Endometrium (tissue), 2 donors: ENCODE measurements around the gene SPDYE1.
"Not testable (repeated sequence)": the region's sequence is repeated elsewhere in the genome, so short reads cannot be mapped to it uniquely, and the experiment has no call there.

Source experiments
- FAIRE-seq: peaks from 2 replicates; lab custom pipeline; 2012; peaks lifted over from hg19 to GRCh38; lab: Jason Lieb, UNC
- donor health status: control.
- donor health status: control.

SPDYE1 gene

DNA sequence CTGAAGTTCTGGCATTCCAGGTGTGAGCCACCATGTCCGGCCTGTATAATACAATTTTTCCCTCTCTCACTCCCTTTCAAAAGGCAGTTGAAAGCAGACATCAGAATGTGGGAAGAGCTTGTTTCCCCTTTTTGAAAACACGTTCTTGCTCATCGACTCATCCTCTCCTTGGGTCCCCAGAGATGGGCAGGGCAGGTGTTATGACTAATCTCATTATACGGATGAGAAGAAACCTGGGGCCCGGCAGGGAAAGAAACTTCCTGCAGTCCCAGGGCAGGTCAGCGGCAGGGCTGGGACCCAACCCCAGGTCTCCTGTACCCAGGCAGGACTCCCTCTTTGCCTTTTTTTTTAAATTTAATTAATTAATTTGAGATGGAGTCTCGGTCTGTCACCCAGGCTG is 4.8 kb upstream of the SPDYE1 start:
- not testable (repeated sequence) for FAIRE-seq

DNA sequence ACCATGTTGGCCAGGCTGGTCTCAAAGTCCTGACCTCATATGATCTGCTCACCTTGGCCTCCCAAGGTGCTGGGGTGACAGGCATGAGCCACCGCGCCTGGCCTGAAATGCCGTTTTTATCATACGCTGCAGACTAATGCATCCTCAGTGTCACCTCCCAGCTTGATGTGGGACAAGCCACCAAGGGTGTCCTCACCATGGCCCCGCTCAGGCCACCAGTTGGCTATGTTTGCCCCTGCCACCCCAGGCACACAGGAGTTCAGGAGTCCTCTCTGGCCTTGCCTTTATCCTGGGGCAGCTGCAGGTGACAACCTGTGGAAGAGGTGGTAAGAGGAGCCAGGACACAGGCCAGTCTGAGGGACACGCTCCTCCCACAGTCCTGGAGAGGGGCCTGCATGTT is 3.0 kb upstream of the SPDYE1 start:
- not testable (repeated sequence) for FAIRE-seq

DNA sequence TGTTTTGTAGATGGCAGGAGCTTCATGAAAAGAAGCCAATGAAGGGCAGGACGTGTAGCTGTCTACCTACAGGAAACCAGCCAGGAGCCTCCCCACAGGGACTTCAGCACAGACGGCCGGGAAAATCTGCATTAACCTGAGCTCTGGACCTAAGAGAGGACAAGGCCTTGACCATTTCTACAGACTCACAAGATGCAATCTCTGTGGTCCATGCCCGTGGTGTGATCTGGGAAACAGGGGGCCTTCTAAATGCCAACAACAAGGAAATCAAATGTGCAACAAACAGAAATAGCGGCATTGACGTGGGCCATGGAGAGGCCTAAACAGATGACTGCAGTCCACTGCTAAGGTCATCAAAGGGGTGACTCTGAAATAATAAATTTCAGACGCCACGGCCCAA is 14.4 kb downstream of the SPDYE1 start:
- FAIRE-seq = not testable (repeated sequence)

DNA sequence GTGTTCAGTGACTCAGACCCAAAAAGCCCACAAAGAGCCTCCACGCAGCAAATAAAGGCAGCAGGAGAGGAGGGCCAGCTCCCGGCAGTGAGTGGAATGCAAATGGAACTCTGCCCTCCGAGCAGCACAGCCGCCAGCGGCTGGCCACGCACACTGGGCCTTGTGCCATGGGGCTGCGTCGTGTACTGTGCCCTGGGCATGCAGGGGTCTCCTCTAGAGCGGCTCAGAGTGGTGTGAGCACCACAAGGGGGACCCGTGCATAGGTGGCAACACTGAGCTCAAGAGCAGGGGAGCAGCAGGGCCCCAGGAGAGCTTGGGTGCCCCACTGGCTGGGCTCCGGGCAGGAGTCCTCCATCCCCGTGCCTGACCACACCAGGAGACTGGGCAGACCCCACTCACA is 17.4 kb downstream of the SPDYE1 start:
- FAIRE-seq = not testable (repeated sequence)

DNA sequence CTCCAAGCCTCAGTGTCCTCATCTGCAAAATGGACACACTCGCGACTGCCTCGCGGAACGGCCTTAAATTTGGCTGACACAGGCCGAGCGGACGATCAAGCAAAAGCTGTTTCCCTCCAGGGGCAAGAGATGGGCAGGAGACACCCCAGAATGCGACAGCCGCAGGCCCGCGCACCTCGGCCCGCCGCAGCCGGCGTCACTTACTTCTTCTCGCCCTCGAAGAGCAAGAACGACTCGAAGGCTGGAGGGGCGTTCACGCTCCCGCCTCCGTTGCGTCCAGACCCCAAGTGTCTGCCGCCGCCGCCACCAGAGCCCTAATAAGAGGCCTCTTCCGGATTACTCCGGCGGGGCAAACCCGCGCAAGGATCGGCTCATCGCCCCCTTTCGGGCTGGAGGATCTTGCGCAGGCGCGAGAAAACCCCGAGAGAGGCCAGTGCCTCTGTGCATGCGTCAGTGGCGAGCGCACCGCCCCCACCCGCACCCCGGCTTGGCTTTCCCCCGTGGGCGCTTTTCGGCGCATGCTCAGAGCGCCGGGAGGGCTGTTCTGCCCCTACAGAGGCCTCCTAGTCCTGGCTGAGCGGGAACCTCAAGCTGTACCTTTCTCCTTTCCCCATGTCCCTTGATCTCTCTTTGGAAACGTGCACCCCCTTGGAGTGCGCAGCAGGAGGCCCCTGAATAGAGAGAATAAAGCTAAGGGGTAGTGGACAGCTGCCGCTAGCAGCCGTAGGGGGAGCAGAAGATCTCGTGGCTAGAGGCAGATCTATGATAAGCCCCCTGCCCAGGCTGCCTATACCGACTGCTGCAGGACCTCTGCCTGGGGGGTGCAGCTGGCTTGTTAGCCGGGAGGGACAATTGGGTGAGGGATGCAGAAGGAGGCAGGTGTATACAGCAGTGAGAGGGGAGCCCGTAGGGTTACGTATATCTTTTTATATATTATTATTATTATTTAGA is 21.4 kb downstream of the SPDYE1 start:
- not testable (repeated sequence) for FAIRE-seq

DNA sequence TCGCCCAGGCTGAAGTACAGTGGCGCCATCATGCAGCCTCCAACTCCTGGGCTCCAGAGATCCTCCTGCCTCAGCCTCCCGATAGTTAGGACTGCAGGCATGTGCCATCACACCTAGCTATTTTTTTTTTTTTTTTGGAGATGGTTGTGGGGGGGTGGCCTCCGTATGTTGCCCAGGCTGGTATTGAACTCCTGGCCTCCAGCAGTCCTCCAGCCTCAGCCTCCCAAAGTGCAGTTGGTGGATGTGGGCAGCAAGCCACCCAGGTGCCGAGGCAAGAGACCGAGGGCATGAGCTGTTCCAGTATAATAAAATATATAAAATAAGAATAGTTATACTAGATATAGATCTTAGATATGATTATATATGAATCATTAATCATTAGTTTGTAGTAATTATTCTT is 22.1 kb downstream of the SPDYE1 start:
- not testable (repeated sequence) for FAIRE-seq

DNA sequence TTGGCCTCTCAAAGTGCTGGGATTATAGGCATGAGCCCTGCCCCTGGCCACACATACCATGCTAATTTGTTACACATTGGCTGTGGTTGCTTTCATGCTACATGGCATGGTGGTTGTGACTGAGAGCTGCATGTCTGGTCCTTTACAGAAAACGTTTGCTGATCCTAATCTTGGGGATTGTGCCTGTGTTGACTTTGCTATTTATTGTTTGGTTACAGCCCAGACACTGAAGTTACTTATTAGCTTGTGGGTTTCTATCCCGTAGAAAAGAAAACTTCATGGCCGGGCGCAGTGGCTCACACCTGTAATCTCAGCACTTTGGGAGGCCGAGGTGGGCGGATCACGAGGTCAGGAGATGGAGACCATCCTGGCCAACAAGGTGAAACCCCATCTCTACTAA is 24.4 kb downstream of the SPDYE1 start:
- not testable (repeated sequence) for FAIRE-seq

DNA sequence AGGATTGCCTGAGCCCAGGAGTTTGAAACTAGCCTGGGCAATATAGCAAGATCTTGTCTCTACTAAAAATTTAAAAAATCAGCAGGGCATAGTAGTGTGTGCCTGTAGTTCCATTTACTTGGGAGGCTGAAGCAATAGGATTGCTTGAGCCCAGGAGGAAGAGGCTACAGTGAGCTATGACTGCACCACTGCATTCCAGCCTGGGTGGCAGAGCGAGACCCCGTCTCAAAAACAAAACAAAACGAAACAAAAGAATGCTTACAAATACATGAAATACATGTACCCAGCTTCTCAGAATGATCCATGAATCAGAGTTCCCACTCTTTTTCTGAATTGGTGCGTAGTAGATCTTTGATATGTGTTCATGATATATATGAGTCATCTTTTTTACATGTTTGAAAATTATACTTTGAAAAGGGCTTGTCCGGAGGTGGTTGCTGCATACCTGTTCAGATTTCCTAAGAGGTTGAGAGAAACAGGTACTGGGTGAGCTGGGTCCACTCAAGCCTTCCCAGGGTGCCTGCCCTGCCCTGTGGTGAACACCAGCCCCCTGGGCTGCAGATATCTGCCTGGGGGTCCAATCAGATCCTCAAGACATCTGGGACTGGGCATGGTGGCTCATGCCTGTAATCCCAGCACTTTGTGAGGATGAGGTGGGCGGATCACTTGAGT is 25.2 kb downstream of the SPDYE1 start:
- not testable (repeated sequence) for FAIRE-seq

DNA sequence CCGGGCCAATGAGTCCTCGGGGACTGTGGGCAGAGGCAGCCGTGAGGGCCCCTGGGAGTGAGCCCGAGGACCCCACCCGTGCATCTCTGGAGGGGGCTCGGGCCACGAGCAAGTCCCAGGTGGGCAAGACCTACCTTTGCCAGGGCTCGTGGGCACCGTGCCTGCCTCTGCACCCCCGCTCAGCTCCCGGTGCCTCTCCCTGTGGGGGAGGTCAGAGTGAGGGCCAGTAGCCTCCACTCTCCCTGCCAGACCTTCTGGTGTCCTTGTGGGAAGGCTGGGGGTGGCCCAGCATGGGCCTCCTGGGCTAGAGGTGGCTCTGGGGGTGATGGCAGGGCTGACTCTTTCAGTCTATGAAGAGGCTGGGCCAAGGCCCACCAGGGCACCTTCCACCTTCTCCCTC is 31.7 kb downstream of the SPDYE1 start:
- not testable (repeated sequence) for FAIRE-seq

DNA sequence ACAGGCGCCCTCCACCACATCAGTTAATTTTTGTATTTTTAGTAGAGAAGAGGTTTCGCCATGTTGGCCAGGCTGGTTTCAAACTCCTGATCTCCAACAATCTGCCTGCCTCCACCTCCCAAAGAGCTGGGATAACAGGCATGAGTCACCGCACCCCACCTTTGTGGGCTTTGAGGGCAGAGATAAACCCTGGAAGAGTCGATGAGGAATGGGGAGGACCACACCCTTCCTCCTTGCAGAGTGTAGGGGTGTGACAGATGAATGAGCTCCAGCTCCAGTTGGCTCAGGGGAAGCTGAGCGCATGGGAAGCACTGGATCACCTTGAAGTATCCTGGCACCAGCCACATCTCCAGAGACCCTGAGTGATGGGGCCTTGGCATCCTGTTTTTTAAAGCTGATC is 32.3 kb downstream of the SPDYE1 start:
- not testable (repeated sequence) for FAIRE-seq

DNA sequence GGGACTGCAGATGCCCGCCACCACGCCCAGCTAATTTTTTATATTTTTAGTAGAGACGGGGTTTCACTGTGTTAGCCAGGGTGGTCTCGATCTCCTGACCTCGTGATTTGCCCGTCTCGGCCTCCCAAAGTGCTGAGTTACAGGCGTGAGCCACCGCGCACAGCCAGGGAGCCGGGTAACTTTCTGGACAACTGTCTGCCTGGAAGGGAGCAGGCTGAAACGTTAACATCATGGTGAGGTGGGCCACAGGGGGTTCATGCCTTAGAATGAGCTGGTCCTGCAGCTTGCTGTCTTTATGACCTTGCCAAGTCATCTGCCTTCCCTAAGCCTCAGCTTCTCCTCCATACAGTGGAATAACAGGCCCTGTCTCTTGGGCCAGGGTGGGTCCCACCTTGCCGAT is 33.6 kb downstream of the SPDYE1 start:
- not testable (repeated sequence) for FAIRE-seq

DNA sequence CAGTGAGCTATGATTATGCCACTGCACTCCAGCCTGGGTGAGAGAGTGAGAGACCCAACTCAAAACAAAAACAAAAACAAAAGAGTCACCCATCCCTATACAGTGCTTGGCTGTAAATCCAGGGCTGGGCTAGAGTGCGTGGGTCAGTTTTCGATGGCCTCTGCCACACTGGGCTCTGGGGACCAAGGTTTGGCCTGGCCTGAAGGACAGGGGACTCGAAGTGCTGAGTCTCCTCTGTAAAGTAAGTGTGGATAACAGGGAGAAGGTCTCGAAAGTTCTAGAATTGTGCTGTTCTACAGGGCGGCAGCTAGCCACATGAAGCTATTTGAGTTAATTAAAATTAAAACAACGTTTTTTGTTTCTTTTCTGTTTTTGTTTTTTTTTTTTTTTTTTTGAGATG is 34.3 kb downstream of the SPDYE1 start:
- not testable (repeated sequence) for FAIRE-seq

DNA sequence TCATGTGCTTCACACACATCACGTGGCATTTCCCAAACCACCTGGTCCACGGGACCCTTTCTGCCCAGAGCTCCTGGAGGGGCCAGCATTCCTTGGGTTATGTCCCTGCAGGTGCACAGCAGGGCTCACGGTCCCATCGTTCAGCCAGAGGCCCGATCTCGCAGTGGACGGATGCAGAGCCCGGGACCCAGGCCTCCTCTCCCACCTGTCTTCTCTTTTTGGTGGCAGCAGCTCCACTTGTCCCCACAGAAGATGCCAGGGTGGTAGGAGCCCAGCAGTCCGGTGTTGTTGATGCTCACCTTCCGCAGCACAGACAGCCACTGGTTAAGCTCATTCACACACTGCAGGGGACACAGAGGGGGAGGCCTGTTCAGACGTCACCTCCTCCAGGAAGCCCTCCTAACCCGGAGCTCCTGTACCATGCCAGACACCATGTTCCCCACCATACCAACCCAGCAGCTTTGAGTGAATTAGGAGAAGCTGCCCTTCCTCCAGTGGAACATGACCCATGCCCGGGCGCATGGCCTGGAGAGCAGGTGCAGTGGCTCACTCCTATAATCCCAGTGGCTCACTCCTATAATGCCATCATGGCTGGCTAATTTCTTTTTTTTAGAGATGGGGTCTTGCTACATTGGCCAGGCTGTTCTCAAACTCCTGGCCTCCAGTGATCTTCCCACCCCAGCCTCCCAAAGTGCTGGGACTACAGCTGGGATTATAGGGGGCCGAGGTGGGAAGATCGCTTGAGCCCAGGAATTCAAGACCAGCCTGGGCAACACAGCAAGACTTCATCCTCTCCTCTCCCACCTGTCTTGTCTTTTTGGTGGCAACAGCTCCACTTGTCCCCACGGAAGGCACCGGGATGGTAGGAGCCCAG is 36.5 kb downstream of the SPDYE1 start:
- FAIRE-seq = not testable (repeated sequence)

DNA sequence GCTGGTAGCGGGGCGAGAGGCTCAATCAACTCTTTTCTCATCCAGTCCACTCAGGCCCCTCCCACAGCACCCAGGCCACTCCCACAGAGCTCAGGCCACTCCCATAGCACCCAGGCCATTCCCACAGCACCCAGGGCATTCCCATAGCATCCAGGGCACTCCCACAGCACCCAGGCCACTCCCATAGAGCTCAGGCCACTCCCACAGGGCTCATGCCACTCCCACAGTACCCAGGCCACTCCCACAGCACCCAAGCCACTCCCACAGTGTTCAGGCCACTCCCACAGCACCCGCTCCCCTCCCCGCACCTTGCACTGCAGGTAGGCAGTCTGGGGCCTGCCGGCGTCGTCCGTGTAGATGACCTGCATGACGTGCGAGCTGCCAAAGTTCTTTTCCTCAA is 38.7 kb downstream of the SPDYE1 start:
- FAIRE-seq = not testable (repeated sequence)

DNA sequence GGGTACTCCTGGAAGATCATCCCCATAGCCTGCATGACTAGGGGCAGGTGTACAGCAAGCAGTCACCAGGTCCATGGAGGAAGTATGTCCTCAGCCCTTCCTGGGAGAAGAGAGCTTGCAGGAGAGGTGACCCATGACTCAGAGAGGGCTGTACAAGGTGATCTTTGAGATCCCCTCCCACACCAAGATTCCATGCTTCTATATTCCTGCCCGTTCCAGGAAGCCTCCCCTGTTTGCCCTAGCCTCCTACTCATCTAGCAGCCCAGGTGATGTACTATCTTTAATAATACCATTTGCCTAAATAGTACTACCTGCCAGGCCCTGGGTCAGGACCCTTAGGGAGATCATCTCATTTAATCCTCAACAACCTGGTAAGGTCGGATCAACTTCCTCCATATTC is 40.3 kb downstream of the SPDYE1 start:
- not testable (repeated sequence) for FAIRE-seq

DNA sequence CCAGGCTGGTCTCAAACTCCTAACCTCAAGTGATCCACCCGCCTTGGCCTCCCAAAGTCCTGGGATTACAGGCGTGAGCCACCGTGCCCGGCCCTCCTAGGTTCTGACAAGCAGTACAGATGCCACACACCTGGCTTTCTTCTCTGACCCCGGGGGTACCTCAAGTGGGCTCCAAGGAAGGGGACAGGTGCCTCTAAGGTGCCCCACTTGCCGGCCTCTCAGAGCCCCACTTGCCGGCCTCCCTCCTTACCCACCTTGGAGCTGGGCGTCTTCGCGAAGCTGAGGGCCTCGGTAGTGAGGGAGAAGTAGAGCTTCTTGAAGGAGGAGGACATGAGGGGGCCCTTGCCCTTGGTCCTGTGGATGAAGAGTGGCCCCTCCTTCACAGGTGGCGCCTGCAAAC is 40.9 kb downstream of the SPDYE1 start:
- FAIRE-seq = not testable (repeated sequence)

DNA sequence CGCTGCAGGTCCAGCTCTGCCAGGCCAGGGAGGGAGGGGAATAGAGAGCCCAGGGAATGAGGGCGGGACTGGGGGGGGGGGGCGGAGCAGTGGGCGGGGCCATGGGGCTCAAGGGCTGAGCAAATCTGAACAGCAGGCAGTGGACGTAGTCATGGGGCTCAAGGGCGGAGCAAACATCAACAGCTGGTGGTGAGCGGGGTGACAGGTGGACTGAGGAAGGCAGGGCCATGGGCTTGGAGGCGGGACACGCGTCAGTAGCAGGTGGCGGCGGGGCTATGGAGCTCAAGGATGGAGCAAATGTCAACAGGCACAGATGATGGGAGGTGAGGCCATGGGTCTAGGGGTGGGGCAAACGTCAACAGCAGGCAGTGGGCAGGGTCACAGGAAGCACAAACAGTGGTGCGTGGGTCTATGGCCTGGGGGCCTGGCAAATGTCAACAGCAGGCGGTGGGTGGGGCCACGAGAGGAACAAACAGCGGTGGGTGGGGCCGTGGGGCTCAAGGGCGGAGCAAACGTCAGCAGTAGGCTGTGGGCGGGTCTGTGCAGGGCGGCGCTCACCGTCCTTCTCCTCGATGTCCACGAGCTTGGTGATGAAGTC is 41.4 kb downstream of the SPDYE1 start:
- not testable (repeated sequence) for FAIRE-seq

DNA sequence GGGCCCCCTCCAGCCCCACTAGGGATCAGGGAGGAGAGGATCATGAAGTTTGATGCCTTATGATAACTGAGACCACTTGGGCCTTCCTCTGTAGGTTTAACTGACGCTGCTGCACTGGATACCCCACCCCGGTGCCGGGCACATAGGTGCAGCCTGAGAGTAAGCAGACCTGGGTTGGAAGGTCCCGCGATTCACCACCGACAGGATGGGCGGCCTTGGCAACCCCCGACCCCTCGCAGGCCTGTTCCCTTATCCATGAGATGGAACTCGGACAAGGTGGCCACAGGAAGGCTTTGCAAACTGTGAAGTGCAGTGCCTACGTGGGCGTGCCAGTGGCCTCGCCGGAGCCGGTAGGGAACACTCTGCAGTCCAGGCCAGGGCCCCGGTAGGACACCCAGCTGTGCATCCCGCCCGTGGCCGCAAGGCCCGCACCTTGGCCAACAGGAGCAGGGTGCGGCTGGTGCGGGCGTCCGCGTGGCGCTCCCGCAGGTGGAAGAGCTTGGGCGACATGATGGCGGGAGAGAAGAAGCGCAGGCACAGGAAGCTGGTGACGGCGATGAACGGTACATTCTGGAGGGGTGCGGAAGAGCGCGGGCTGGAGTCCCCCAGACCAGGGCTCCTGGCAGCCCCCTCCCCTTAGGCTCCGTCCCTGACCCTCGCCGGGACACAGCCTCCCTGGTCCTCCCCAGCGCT is 42.2 kb downstream of the SPDYE1 start:
- FAIRE-seq = not testable (repeated sequence)

DNA sequence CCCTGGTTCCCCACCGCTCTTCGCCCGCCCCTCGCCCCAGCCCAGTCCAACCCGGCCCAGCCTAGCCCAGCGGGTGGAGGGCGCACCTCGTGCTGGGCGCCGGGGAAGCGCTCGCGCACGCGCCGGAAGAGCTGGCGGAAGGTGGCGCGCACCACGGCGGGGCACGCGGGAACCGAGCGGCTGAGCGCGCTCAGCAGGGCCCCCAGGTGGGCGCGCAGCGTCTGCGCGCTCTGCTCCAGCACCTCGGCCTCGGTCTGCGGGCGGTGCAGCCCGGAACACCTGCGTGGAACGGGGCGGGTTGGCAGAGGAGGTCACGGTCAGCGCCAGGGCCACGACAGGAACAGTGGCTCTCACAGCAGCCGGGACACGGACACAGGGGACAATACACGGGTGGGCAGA is 42.8 kb downstream of the SPDYE1 start:
- FAIRE-seq = not testable (repeated sequence)

DNA sequence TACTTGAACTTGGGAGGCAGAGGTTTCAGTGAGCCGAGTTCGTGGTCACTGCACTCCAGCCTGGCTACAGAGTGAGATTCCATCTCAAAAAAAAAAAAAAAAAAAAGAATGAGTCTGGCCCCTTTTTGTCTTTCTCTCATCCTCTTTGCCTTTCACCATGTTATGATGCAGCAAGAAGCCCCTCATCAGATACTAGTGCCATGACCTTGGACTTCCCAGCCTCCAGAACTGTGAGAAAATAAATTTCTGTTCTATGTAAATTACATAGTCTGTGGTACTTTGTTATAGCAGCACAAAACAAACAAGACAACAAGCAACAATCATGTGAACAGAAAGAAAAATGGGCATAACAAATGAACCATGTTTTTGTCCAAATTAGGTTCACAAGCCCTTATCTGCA is 44.5 kb downstream of the SPDYE1 start:
- FAIRE-seq = no peak

DNA sequence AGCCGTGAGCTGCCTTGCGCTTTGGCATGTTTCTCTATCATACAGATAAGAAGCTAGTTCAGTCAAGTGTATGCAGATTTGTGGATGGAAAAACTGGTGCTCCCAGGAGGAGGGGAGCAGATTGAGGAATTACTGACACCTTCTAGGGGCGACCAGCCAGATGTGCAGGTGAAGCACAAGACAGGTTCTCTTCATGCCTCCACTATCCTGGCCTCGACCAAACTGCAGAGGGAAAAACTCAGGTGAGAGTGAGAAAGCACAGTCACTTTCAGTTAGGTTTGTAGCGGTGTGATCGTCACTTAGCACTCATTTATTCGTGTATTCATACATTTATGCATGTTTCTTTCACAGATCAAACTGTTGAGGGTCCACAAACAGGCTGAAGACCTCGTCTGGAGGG is 46.2 kb downstream of the SPDYE1 start:
- FAIRE-seq = no peak
